HG02884 (cell line): Measurements from ENCODE around the gene OXA1L.
A peak's percentile ranks its signal among the peaks of the same experiment; 100 is the strongest.
"Not testable (repeated sequence)": the region's sequence is repeated elsewhere in the genome, so short reads cannot be mapped to it uniquely, and the experiment has no call there.

Experiments used
- ATAC-seq: cut with Tn5 transposase; IDR thresholded peaks from one replicate; pipeline ENCODE4 v1.9.1; 2021; ENCODE audit warnings: mild to moderate bottlenecking, moderate library complexity; ENCODE audit not compliant: unreplicated experiment

Gene OXA1L

DNA sequence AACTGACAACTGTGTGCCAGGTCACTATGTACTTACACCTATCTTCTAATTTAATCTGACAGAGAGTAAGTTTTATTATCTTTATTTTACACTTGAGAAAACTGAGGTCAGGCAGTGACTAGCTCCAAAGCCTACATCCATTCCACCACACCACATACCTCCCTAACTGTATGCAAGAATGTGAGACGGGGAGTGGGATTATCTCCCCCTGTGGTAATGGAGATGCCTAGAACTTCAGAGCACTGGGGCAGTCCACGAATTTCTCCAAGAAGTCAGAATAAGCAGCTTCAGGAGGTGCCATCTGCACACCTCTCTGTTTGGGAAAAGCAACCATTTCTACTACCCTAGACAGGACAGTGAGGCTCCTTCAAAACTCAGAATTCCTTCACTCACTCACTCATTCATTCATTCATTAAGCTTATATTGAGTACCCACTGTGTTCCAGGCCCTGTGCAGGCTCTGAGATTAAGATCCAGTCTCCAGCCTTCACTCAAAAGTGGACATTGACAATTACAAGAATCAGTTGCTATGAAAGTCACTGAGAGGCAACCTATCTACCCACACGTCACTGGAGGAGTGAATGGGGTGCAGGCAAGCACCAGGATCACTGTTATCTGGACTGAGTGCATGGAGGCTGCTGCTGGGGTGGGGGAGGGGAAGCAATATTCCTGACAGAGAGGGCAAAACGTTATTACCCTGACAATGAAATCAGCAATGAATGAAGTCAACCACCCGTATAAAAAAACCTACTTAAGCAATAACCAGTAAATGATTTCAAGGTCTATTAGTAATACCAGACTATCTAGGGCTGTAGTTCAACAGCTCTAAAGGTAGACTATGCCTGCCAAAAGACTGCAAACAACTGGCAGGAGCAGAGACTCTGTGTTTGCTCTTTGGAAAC, 30.8 kb downstream of the OXA1L start:
- ATAC-seq, result no peak

GRCh38 chr14:22798528-22798927, 32.0 kb downstream of the OXA1L start:
- no peak for ATAC-seq

DNA sequence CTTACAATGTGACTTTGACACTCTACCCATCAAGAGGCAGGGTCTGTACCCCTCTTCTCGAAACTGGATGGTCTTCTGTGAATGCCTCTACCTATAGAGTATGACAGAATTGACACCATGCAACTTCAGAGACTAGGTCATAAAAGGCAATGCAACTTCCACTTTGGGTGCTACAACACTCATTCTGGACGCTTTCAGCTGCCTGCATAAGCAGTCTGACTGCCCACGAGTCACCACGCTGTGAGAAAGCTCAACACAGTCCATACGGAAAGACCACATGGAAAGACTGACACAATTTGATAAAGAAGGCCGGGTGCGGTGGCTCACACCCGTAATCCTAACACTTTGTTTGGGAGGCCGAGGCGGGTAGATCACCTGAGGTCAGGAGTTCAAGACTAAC, 33.9 kb downstream of the OXA1L start:
- no peak for ATAC-seq

- ATAC-seq, result no peak
These were observed 35.2 kb downstream of the OXA1L start for GRCh38 chr14:22801716-22802115.

DNA sequence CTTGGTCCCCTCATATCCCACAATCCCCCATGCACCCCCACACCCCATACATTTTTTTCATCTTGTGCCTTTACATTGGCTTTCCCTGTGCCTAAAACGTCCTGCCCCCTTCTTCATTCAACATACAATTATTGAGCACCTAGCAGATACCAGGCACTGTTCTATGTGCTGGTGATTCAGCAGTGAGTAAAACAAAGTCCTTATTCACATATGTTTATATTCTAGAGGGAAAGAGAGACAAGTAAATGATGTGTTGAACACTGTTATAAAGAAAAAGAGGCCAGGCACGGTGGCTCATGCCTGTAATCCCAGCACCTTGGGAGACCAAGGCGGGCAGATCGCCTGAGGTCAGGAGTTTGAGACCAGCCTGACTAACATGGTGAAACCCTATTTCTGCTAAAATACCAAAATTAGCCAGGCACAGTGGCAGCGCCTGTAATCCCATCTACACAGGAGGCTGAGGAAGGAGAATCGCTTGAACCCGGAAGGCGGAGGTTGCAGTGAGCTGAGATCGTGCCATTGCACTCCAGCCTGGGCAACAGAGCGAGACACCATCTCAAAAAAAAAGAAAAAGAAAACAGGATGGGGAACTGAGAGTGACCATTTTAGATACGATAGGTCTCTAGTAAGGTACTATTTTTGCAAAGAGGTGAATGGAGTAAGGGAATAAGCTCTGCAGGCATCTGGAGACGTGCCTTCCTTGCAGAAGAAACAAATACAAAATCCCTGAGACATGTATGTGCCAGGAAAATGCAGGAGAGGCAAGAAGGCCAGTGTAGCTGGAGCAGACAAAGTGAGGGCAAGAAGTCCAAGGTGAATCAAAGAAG, 36.6 kb downstream of the OXA1L start:
- ATAC-seq, result peak; percentile 50

DNA sequence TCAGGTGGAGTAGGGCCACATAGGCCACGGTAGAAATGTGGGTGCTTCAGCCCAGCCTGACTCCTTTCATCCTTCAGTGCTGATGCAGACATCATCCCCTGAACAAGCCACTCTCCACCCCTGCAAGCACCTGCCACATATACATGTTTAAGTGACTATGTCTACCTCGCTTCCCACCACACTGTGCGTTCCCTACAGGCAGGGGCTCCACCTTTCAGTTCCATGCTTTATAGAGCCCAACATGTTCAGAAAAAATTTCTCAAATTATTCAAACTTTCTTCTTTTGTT, 37.1 kb downstream of the OXA1L start:
- peak; percentile 60 for ATAC-seq

DNA sequence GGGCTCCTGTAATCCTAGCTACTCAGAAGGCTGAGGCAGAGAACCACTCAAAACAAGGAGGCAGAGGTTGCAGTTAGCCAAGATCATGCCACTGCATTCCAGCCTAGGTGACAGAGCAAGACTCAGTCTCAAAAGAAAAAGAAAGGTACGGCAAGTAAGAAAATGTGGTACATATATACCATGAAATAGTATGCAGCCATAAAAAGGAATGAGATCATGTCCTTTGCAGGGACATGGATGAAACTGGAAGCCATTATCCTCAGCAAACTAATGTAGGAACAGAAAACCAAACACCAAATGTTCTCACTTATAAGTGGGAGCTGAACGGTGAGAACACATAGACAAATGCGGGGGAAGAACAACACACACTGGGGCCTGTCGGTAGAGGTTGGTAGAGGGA, 38.7 kb downstream of the OXA1L start:
- ATAC-seq, result not testable (repeated sequence)

GRCh38 chr14:22807432-22808087, 41.1 kb downstream of the OXA1L start:
- no peak for ATAC-seq

- no peak for ATAC-seq
These were observed 42.1 kb downstream of the OXA1L start for GRCh38 chr14:22808388-22809209.

- ATAC-seq, result no peak
These were observed 45.2 kb downstream of the OXA1L start for GRCh38 chr14:22811722-22812121.

- ATAC-seq, result no peak
These were observed 46.3 kb downstream of the OXA1L start for GRCh38 chr14:22812744-22813143.

- ATAC-seq, result no peak
These were observed 46.7 kb downstream of the OXA1L start for GRCh38 chr14:22813145-22813544.

DNA sequence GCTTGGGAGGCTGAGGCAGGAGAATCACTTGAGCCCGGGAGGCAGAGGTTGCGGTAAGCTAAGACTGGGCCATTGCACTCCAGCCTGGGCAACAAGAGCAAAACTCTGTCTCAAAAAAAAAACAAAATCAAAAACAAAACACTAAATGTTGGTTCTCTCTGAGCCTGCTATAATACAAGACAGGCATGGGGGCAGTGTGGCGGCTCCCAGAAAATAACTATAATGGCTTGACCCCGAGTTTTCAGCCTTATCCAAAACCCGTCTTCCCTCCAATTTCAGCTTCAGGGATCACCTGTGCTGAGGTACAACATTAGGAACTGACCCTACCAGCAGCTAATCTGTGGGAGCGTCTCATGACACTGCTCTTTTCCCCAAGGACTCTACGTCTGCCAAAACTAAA, 47.9 kb downstream of the OXA1L start:
- ATAC-seq, result no peak

GRCh38 chr14:22814941-22815713, 48.6 kb downstream of the OXA1L start, which contains the start of gene SLC7A7:
SLC7A7 (minus strand) TSS chr14:22815435; CDS start chr14:22813398, 2,037 bp downstream.
- ATAC-seq, result no peak

GRCh38 chr14:22819151-22819988, 52.9 kb downstream of the OXA1L start:
- ATAC-seq, result no peak

- ATAC-seq, result no peak
These were observed 54.2 kb downstream of the OXA1L start for GRCh38 chr14:22820731-22821130.

GRCh38 chr14:22821193-22822015, 54.9 kb downstream of the OXA1L start:
- no peak for ATAC-seq

GRCh38 chr14:22822016-22822570, 55.6 kb downstream of the OXA1L start:
- ATAC-seq, result no peak
